HG03039 (cell line): ENCODE results near the gene C14orf180.

Experiments
- ATAC-seq: cut with Tn5 transposase; IDR thresholded peaks from one replicate; pipeline ENCODE4 v1.9.1; 2021; ENCODE audit warnings: mild to moderate bottlenecking, moderate library complexity; ENCODE audit not compliant: unreplicated experiment

Gene C14orf180

GRCh38 chr14:104579507-104579906 is at the start of gene C14orf180:
TSS of gene C14orf180 (plus strand) at chr14:104579764. CDS start at chr14:104586431, 6,667 bp downstream.
- ATAC-seq, result no peak

- no peak for ATAC-seq
Observed at GRCh38 chr14:104530646-104531045, 48.9 kb upstream of the C14orf180 start.

- no peak for ATAC-seq
Observed at GRCh38 chr14:104531421-104532190, 48.0 kb upstream of the C14orf180 start.

- ATAC-seq, result no peak
Observed at GRCh38 chr14:104532191-104532555, 47.4 kb upstream of the C14orf180 start.

- no peak for ATAC-seq
Observed at GRCh38 chr14:104534036-104534435, 45.5 kb upstream of the C14orf180 start.

GRCh38 chr14:104536942-104537612 is 42.5 kb upstream of the C14orf180 start:
- ATAC-seq, result no peak

GRCh38 chr14:104537613-104537988 is 42.0 kb upstream of the C14orf180 start:
- no peak for ATAC-seq

- ATAC-seq, result no peak
Observed at GRCh38 chr14:104541905-104542465, 37.6 kb upstream of the C14orf180 start.

DNA sequence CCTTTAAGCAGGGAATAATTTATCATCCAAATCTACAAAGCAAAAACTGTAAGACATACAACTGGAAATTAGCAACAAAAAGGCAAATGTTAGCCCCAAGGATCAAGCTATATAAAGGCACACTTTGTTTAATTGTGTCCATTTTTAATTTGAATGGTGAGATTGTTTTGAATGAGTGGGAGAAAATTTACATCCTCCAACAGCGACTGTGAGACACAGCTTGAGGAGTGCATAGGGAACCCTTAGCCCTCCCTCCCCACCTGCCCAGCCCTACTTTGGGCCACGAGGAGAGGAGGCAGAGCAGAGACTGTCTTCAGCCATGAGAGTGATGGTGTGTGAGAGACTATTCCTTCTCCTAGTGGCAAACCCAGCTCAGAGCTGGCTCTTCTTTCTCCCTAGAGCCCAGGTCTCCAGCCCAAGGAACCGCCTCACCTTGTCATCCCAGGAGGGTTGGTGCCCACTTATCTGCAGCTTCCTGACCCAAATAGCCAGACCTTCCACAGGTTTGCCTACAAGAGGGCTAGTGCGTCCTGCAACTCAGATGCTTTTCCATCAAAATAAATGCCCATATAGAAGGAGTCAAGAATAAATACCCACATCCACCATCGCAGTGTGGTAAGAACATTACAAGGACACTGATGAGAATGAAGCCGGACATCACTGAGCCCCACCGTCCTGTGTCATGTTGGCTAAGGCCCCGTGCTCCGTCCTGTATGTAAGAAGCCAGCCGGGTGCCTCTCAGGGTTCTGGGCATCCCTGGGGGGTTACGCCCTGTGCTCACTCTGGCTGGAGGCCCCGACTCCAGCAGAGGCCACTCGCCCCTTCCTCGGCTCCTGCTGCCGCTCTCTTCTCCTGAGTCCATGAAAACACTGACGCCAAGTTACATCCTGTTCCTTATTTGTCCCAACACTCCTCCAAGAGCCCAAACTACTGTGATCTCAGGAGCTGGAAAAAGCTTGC is 36.4 kb upstream of the C14orf180 start:
- ATAC-seq, result no peak

- no peak for ATAC-seq
Observed at GRCh38 chr14:104544362-104544961, 35.1 kb upstream of the C14orf180 start.

DNA sequence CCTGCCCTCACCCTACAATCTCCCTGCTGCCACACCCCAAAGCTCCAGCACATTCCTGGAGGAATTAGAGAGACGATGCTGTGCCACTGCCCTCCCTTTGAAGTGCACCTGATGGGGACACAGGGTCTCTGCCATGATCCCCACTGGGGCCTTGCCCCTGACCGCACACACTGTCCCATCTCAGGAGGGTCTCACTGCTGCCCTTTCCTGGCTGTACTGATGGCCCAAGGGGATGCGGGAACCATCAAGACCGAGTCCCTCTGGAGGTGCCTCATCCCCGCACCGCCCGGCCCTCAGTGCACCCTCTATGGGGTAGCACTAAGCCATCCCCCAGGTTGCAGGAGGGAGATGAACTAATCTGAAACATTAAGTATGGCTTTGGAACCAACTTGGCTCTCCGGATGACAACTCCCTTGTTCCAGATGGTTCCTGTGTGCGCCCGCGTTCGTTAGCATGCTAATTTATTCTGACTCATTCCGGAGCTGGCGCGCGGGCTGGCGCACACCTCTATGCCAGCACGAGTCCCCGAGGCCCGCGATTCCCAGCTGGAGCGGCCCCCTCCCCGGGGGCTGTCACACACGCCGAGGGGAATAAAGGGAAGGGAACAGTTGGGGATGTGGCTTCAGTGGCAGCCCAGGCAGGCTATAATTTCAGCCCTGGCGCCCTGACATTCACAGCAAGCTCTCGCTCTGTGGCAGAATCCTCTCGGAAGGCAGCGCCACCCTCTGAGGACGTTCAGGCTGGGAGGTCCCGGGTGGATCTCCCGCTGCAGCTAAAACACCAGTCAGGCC is 34.2 kb upstream of the C14orf180 start:
- ATAC-seq, result no peak

- no peak for ATAC-seq
Observed at GRCh38 chr14:104545942-104546501, 33.5 kb upstream of the C14orf180 start.

DNA sequence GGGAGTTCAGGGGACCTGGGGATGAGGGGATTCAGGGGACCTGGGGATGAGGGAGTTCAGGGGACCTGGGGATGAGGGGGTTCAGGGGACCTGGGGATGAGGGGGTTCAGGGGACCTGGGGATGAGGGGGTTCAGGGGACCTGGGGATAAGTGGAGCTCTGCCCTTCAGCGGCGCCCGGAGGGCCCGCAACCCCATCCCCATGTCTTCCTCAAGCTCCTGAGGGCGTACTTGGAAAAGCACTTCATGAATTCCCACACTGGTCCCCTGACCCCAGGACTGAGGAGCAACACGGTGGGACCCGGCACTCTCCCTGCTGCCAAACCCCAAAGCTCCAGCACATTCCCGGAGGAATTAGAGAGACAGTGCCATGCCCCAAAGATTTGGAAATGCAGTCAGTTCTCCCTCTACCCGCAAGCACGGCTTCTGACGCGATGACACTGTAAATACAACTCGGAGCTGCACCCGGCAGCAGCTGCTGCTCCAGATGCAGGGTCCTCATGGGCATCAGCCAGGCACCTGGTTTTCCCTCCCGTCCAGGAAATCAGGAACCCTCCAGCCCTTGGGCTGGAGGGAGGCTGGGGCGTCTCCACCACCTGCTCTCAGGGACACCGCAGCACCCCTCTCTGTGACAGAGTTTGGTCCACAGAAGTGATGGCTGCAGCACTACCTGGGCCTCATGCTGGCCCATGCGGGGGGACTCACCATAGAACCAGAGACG is 32.8 kb upstream of the C14orf180 start:
- ATAC-seq, result no peak

- no peak for ATAC-seq
Observed at GRCh38 chr14:104547310-104547997, 32.1 kb upstream of the C14orf180 start.

DNA sequence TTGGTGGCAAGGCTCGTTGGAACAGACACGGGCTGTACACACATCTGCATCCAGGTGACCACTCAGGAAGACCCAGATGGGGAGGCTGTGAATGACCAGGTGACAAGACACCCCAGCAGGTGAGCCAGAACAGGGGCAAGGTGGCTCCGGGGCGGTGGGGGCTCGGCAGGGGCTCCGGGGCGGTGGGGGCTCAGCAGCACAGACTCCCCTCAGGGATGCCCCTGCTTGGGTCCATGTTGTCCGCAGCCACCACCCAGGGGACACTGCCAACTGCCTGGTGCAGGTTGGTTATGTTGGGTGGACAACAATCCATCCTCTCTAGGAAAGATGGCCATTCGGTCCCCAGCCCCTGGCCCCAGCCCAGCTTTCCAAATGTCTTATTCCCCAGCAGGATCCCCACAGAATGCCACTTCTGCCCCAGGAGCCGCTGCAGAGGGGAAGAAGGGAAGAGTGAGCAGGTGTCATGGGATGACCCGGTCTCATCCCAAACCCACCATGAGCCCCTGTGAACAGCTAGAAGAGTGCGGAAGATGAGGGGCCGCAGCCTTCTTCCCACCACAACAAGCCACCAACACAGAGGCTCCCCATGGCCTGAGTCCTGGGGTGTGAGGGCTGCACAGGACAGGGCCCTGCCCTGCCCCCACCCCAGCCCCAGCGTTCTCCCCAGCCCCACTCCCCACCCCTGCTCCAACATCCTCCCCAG is 31.4 kb upstream of the C14orf180 start:
- ATAC-seq, result no peak

GRCh38 chr14:104548802-104549535 is 30.6 kb upstream of the C14orf180 start:
- ATAC-seq, result no peak
